ENCODE results near the gene LRRC23. TPM values are rescaled to one million over a fixed set of nuclear protein-coding genes. Genes with fewer than 3 reads are reported as not detected.
A peak's percentile ranks its signal among the peaks of the same experiment; 100 is the strongest.

The LRRC23 gene
- total RNA-seq, 6 experiments from 2014 or later, result 0.93 to 4.3 (median 2.6) TPM

GRCh38 chr12:6962285-6963015 is 57.8 kb downstream of the LRRC23 start:
- WGBS (ENCODE audit: insufficient coverage, low coverage, low lambda C conversion rate, missing lambda C conversion rate), result 16% methylated on average over 5 of the region's 25 CpGs
- peaks cover 2 to 15% (median 7%) of the 10 kb centered on the region in 4 donors for H3K4me1 ChIP-seq
- H3K9me3 ChIP-seq, result no peaks in the 10 kb centered on the region
- intact Hi-C loops (cut with DNase I), result no loop called here
- TF ChIP-seq CTCF (IDR thresholded peaks at IDR 0.05) (no peak), POLR2A (IDR thresholded peaks at IDR 0.05) (no peak)
- H3K36me3 ChIP-seq, result peaks cover 4 to 24% (median 17%) of the 10 kb centered on the region in 4 donors
- DNase-seq (peak in 2 of 3 donors; percentile 47 to 50), ATAC-seq (peak in 3 of 4 donors; percentile 5 to 12 (median 6))
- H3K27me3 ChIP-seq, result no peaks in the 10 kb centered on the region
- no peak overlapping the region for H3K4me3 ChIP-seq
- peak overlapping the region in 2 of 3 donors; percentile 0 to 62 for H3K27ac ChIP-seq

DNA sequence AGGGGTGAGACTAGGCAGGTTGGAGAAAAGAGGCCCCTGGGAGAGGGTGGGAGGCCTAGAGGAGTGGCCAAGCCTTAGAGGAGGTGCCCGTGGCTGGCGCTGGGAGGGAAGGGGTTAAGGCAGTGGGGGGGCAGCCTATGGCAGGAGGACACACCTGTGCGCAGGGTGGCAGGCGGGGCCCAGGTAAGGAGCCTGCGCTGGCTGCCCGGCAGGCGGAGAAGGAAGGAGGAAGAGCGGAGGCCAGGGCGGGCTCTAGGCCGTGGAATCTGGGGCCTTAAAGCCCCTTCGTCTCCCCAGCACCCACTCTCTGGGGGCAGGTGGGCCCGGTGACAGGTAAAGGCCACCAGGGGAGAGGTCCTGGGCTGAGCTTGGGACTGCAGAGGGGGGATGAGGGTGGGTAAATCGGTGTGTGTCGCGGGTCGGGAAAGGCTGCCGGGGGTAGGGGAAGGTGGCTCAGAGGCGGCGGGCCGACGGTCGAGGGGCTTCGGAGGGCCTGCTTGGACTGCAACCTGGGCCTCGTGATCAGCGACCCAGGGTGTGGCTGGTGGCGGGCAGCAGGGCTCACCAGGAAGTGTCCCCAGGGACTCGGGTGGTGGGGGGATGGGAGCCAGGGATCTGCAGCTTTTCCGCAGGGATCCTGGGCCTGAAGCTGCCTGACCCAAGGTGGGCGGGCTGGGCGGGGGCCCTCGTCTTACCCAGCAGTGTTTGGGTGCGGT is 58.6 kb downstream of the LRRC23 start:
- DNase-seq (peak in 2 of 3 donors; percentile 50 to 57), ATAC-seq (no peak)
- Histone ChIP-seq H3K27me3 (no peaks in the 10 kb centered on the region), H3K27ac (no peak overlapping the region), H3K9me3 (no peaks in the 10 kb centered on the region), H3K4me3 (no peak overlapping the region), H3K4me1 (peaks cover 2 to 15% (median 7%) of the 10 kb centered on the region in 4 donors), H3K36me3 (peaks cover 6 to 31% (median 22%) of the 10 kb centered on the region in 4 donors)
- intact Hi-C loops (cut with DNase I), result no loop called here
- 79% methylated on average over 19 of the region's 32 CpGs for WGBS (ENCODE audit: insufficient coverage, low coverage, low lambda C conversion rate, missing lambda C conversion rate)
- TF ChIP-seq CTCF (IDR thresholded peaks at IDR 0.05) (no peak), POLR2A (IDR thresholded peaks at IDR 0.05) (no peak)

MicroRNAs encoded within 50 kb of the gene (microRNA counts, 767-probe panel; counts per million panel counts)
- microRNA hsa-miR-141-3p (237 counts per million), microRNA hsa-miR-200c-3p (237 counts per million)

Small RNAs within 50 kb of the gene (microRNA-seq; reads per million reads assigned to microRNA genes)
- 3.9 to 8.4 reads per million in 2 donors for gene MIR141
- 96.0 to 97.1 reads per million in 2 donors for gene MIR200C

Small RNAs within 50 kb of the gene (small RNA-seq; reads per million reads assigned to genes)
- 6.6 to 11.3 reads per million in 2 experiments for gene MIR141
- 0 to 0.68 reads per million in 2 experiments for gene MIR200C
- 0 reads per million in 2 experiments for gene RNU7-1

Other genes starting within 250 kb of the LRRC23 start
- 10 to 100 TPM; 10.6 to 20.0 (median 17.0) TPM for gene ING4, start 241.7 kb upstream of the LRRC23 start, total RNA-seq
- 10 to 100 TPM; 11.9 to 22.3 (median 18.3) TPM for gene ZNF384, start 215.4 kb upstream of the LRRC23 start, total RNA-seq
- not detected for gene PIANP, start 204.0 kb upstream of the LRRC23 start, total RNA-seq
- gene COPS7A, start 180.8 kb upstream of the LRRC23 start, total RNA-seq, result 10 to 100 TPM; 26.7 to 49.5 (median 30.6) TPM
- gene MLF2, start 151.7 kb upstream of the LRRC23 start, total RNA-seq, result 100 to 1,000 TPM; 104 to 185 (median 134) TPM
- 100 to 1,000 TPM; 113 to 484 (median 404) TPM for gene PTMS, start 138.5 kb upstream of the LRRC23 start, total RNA-seq
- 1 to 10 TPM in 4 of 6 experiments, under 1 TPM in 2; 0.18 to 2.3 (median 1.4) TPM for gene LAG3, start 132.3 kb upstream of the LRRC23 start, total RNA-seq
- 10 to 100 TPM; 10.0 to 41.6 (median 28.1) TPM for gene CD4, start 115.3 kb upstream of the LRRC23 start, total RNA-seq
- 1 to 10 TPM in 4 of 6 experiments, under 1 TPM in 2; 0.37 to 3.1 (median 2.1) TPM for gene GPR162, start 83.0 kb upstream of the LRRC23 start, total RNA-seq
- 1 to 10 TPM in 5 of 6 experiments, under 1 TPM in 1; 0.98 to 2.1 (median 1.5) TPM for gene P3H3, start 76.4 kb upstream of the LRRC23 start, total RNA-seq
- gene GNB3, start 63.9 kb upstream of the LRRC23 start, total RNA-seq, result under 1 TPM in 4 of 6 experiments, not detected in 2; 0.17 to 0.51 (median 0.43) TPM
- gene CDCA3, start 53.5 kb upstream of the LRRC23 start, total RNA-seq, result 1 to 10 TPM in 4 of 6 experiments, under 1 TPM in 2; 0.62 to 1.7 (median 1.3) TPM
- gene USP5, start 52.7 kb upstream of the LRRC23 start, total RNA-seq, result 10 to 100 TPM; 38.2 to 59.5 (median 42.6) TPM
- gene TPI1, start 37.3 kb upstream of the LRRC23 start, total RNA-seq, result 100 to 1,000 TPM; 265 to 400 (median 331) TPM
- gene SPSB2, start 31.5 kb upstream of the LRRC23 start, total RNA-seq, result 1 to 10 TPM; 1.7 to 5.3 (median 3.6) TPM
- gene ENO2, start 9.8 kb downstream of the LRRC23 start, total RNA-seq, result 1 to 10 TPM; 1.1 to 9.3 (median 2.0) TPM
- 10 to 100 TPM in 5 of 6 experiments, 1 to 10 TPM in 1; 9.2 to 24.1 (median 16.8) TPM for gene ATN1, start 23.1 kb downstream of the LRRC23 start, total RNA-seq
- not detected for gene RNU7-1, start 39.0 kb downstream of the LRRC23 start, total RNA-seq
- gene C12orf57, start 39.2 kb downstream of the LRRC23 start, total RNA-seq, result 100 to 1,000 TPM in 2 of 6 experiments, 10 to 100 TPM in 4; 47.6 to 189 (median 70.5) TPM
- 10 to 100 TPM; 12.1 to 30.6 (median 19.4) TPM for gene PTPN6, start 46.5 kb downstream of the LRRC23 start, total RNA-seq
- gene PHB2, start 65.8 kb downstream of the LRRC23 start, total RNA-seq, result 100 to 1,000 TPM in 4 of 6 experiments, 10 to 100 TPM in 2; 95.5 to 215 (median 122) TPM
- 10 to 100 TPM; 13.2 to 28.1 (median 18.9) TPM for gene EMG1, start 66.1 kb downstream of the LRRC23 start, total RNA-seq
- 100 to 1,000 TPM in 1 of 6 experiments, 10 to 100 TPM in 5; 50.6 to 115 (median 77.5) TPM for gene LPCAT3, start 113.7 kb downstream of the LRRC23 start, total RNA-seq
- gene C1S, start 155.9 kb downstream of the LRRC23 start, total RNA-seq, result 1,000 to 10,000 TPM in 5 of 6 experiments, 100 to 1,000 TPM in 1; 993 to 2,993 (median 1,796) TPM
- gene C1R, start 187.6 kb downstream of the LRRC23 start, total RNA-seq, result 1,000 to 10,000 TPM; 1,157 to 2,557 (median 1,950) TPM
- gene C1RL, start 204.4 kb downstream of the LRRC23 start, total RNA-seq, result 100 to 1,000 TPM; 202 to 236 (median 216) TPM
- 100 to 1,000 TPM in 3 of 6 experiments, 10 to 100 TPM in 3; 44.1 to 239 (median 98.2) TPM for gene RBP5, start 224.1 kb downstream of the LRRC23 start, total RNA-seq
- 10 to 100 TPM; 38.9 to 55.2 (median 43.1) TPM for gene CLSTN3, start 225.5 kb downstream of the LRRC23 start, total RNA-seq

All from right lobe of liver (tissue), 6 donors.